Naive B cell (primary cell): ENCODE data around the gene AK4. TPM values are rescaled to one million over a fixed set of nuclear protein-coding genes. Genes with fewer than 3 reads are reported as not detected.

Experiments used
- ATAC-seq, 2 donors: fragments of 150-1000 bp; cut with Tn5 transposase; 2 replicates each; pipeline ENCODE4 v1.10.0; 2021; ENCODE audit warnings: low read depth in 2 of 2, mild to moderate bottlenecking in 2 of 2, moderate library complexity in 2 of 2
- DNase-seq: peaks from one replicate; pipeline ENCODE4 v3.0.0; 2022
- H3K27ac Mint-ChIP-seq, 6 donors: one replicate each; pipeline ENCODE4 v1.8.0; 2020 to 2022; ENCODE audit warnings: mild to moderate bottlenecking in 6 of 6, mixed read lengths in 6 of 6, moderate library complexity in 5 of 6, inconsistent platforms in 2 of 6
- H3K27me3 Mint-ChIP-seq, 3 donors: one replicate each; pipeline ENCODE4 v1.8.0; 2021 to 2022; ENCODE audit warnings: mixed read lengths in 3 of 3, mild to moderate bottlenecking in 1 of 3
- H3K36me3 Mint-ChIP-seq, 2 donors: one replicate each; pipeline ENCODE4 v1.8.0; 2020 to 2022; ENCODE audit warnings: mixed read lengths in 2 of 2, inconsistent platforms in 1 of 2, mild to moderate bottlenecking in 1 of 2
- H3K4me1 Mint-ChIP-seq, 3 donors: one replicate each; pipeline ENCODE4 v1.8.0; 2020 to 2022; ENCODE audit warnings: mixed read lengths in 3 of 3, inconsistent platforms in 1 of 3, mild to moderate bottlenecking in 1 of 3, moderate library complexity in 1 of 3
- H3K4me3 Mint-ChIP-seq, 8 donors: one replicate each; pipeline ENCODE4 v1.8.0; 2020 to 2022; ENCODE audit warnings: mild to moderate bottlenecking in 8 of 8, mixed read lengths in 8 of 8, moderate library complexity in 8 of 8, inconsistent platforms in 2 of 8
- H3K9me3 Mint-ChIP-seq, 7 donors: one replicate each; pipeline ENCODE4 v1.8.0; 2020 to 2022; ENCODE audit warnings: mixed read lengths in 7 of 7, mild to moderate bottlenecking in 5 of 7, inconsistent platforms in 2 of 7, moderate library complexity in 1 of 7
- polyA plus RNA-seq, 6 donors: library from polyadenylated mRNA; unstranded; fragments of 300-500 nt; fragmentation: Illumina TruSeq; gene quantifications; one replicate each; pipeline ENCODE4 v1.2.3, GENCODE V29; 2021; ENCODE audit warnings: low read depth in 6 of 6

The AK4 gene
- polyA plus RNA-seq, 6 donors from 2014 or later, result 0.04 to 0.33 (median 0.26) TPM; not detected in 3

GRCh38 chr1:65260851-65261473, 113.0 kb downstream of the AK4 start:
- no peak for DNase-seq
- Mint-ChIP-seq H3K27me3 (peaks cover 12 to 36% (median 14%) of the 10 kb centered on the region in 3 donors), H3K9me3 (no peaks in the 10 kb centered on the region), H3K27ac (no peak overlapping the region), H3K4me3 (no peak overlapping the region), H3K36me3 (no peaks in the 10 kb centered on the region), H3K4me1 (peaks cover 5 to 15% (median 9%) of the 10 kb centered on the region in 3 donors)
- ATAC-seq, result no peak

GRCh38 chr1:65263286-65263685, 115.3 kb downstream of the AK4 start:
- H3K4me3 Mint-ChIP-seq, result no peak overlapping the region
- no peaks in the 10 kb centered on the region for H3K9me3 Mint-ChIP-seq
- DNase-seq, result no peak
- no peak overlapping the region for H3K27ac Mint-ChIP-seq
- peaks cover 11 to 27% (median 16%) of the 10 kb centered on the region in 3 donors for H3K4me1 Mint-ChIP-seq
- H3K36me3 Mint-ChIP-seq, result no peaks in the 10 kb centered on the region
- H3K27me3 Mint-ChIP-seq, result peaks cover 29 to 58% (median 31%) of the 10 kb centered on the region in 3 donors
- ATAC-seq, result no peak

GRCh38 chr1:65264197-65264929, 116.4 kb downstream of the AK4 start:
- Mint-ChIP-seq H3K36me3 (no peaks in the 10 kb centered on the region), H3K4me3 (peak overlapping the region; percentile 20 to 85 (median 62)), H3K27ac (no peak overlapping the region), H3K27me3 (peaks cover 30 to 58% (median 31%) of the 10 kb centered on the region in 3 donors), H3K9me3 (no peaks in the 10 kb centered on the region), H3K4me1 (peaks cover 11 to 27% (median 16%) of the 10 kb centered on the region in 3 donors)
- no peak for DNase-seq
- no peak for ATAC-seq

GRCh38 chr1:65265296-65265650, 117.3 kb downstream of the AK4 start:
- H3K27me3 Mint-ChIP-seq, result peaks cover 31 to 58% (median 36%) of the 10 kb centered on the region in 3 donors
- peak overlapping the region; percentile 47 to 85 (median 82) for H3K4me3 Mint-ChIP-seq
- no peak overlapping the region for H3K27ac Mint-ChIP-seq
- no peaks in the 10 kb centered on the region for H3K9me3 Mint-ChIP-seq
- H3K36me3 Mint-ChIP-seq, result no peaks in the 10 kb centered on the region
- peaks cover 11 to 27% (median 16%) of the 10 kb centered on the region in 3 donors for H3K4me1 Mint-ChIP-seq
- DNase-seq (no peak), ATAC-seq (no peak)

GRCh38 chr1:65265651-65266351, 117.8 kb downstream of the AK4 start:
- no peaks in the 10 kb centered on the region for H3K9me3 Mint-ChIP-seq
- H3K27me3 Mint-ChIP-seq, result peaks cover 31 to 55% (median 36%) of the 10 kb centered on the region in 3 donors
- H3K36me3 Mint-ChIP-seq, result no peaks in the 10 kb centered on the region
- H3K4me1 Mint-ChIP-seq, result peaks cover 11 to 27% (median 16%) of the 10 kb centered on the region in 3 donors
- H3K27ac Mint-ChIP-seq, result peak overlapping the region in 2 of 6 donors; percentile 20 to 39
- DNase-seq (peak; percentile 31), ATAC-seq (peak; percentile 73 to 75)
- peak overlapping the region; percentile 47 to 85 (median 82) for H3K4me3 Mint-ChIP-seq

GRCh38 chr1:65266476-65266875, 118.5 kb downstream of the AK4 start:
- DNase-seq, result no peak

GRCh38 chr1:65267271-65267670, 119.3 kb downstream of the AK4 start:
- ATAC-seq (no peak), DNase-seq (no peak)
- Mint-ChIP-seq H3K27me3 (peaks cover 31 to 57% (median 39%) of the 10 kb centered on the region in 3 donors), H3K4me3 (peak overlapping the region in 4 of 8 donors; percentile 36 to 72 (median 42)), H3K27ac (no peak overlapping the region), H3K4me1 (peaks cover 11 to 27% (median 16%) of the 10 kb centered on the region in 3 donors), H3K9me3 (no peaks in the 10 kb centered on the region), H3K36me3 (no peaks in the 10 kb centered on the region)

More at GRCh38 chr1:65266476-65266875, 118.5 kb downstream of the AK4 start:
- Mint-ChIP-seq H3K4me3 (peak overlapping the region in 7 of 8 donors; percentile 45 to 86 (median 74)), H3K27ac (no peak overlapping the region), H3K27me3 (peaks cover 31 to 52% (median 36%) of the 10 kb centered on the region in 3 donors), H3K36me3 (no peaks in the 10 kb centered on the region), H3K4me1 (peaks cover 11 to 27% (median 16%) of the 10 kb centered on the region in 3 donors), H3K9me3 (no peaks in the 10 kb centered on the region)
- ATAC-seq, result no peak

GRCh38 chr1:65267683-65268082, 119.7 kb downstream of the AK4 start:
- Mint-ChIP-seq H3K4me3 (no peak overlapping the region), H3K27me3 (peaks cover 31 to 55% (median 38%) of the 10 kb centered on the region in 3 donors), H3K9me3 (no peaks in the 10 kb centered on the region), H3K4me1 (peaks cover 11 to 27% (median 16%) of the 10 kb centered on the region in 3 donors), H3K36me3 (no peaks in the 10 kb centered on the region), H3K27ac (no peak overlapping the region)
- DNase-seq (no peak), ATAC-seq (no peak)

- no peak for DNase-seq
- no peak for ATAC-seq
- H3K36me3 Mint-ChIP-seq, result no peaks in the 10 kb centered on the region
- H3K27ac Mint-ChIP-seq, result no peak overlapping the region
- H3K4me1 Mint-ChIP-seq, result peaks cover 10 to 23% (median 12%) of the 10 kb centered on the region in 3 donors
- H3K4me3 Mint-ChIP-seq, result no peak overlapping the region
- H3K27me3 Mint-ChIP-seq, result peaks cover 25 to 36% (median 32%) of the 10 kb centered on the region in 3 donors
- H3K9me3 Mint-ChIP-seq, result no peaks in the 10 kb centered on the region
Observed at GRCh38 chr1:65269612-65270011, 121.6 kb downstream of the AK4 start.

- no peak overlapping the region for H3K27ac Mint-ChIP-seq
- H3K27me3 Mint-ChIP-seq, result peaks cover 13 to 52% (median 21%) of the 10 kb centered on the region in 3 donors
- no peaks in the 10 kb centered on the region for H3K9me3 Mint-ChIP-seq
- DNase-seq (no peak), ATAC-seq (no peak)
- H3K4me3 Mint-ChIP-seq, result no peak overlapping the region
- no peaks in the 10 kb centered on the region for H3K4me1 Mint-ChIP-seq
- H3K36me3 Mint-ChIP-seq, result no peaks in the 10 kb centered on the region
Observed at GRCh38 chr1:65276197-65276939, 128.4 kb downstream of the AK4 start.

- ATAC-seq (no peak), DNase-seq (no peak)
- no peak overlapping the region for H3K4me3 Mint-ChIP-seq
- no peak overlapping the region for H3K27ac Mint-ChIP-seq
- H3K27me3 Mint-ChIP-seq, result peaks cover 9 to 52% (median 15%) of the 10 kb centered on the region in 3 donors
- no peaks in the 10 kb centered on the region for H3K4me1 Mint-ChIP-seq
- no peaks in the 10 kb centered on the region for H3K36me3 Mint-ChIP-seq
- no peaks in the 10 kb centered on the region for H3K9me3 Mint-ChIP-seq
Observed at GRCh38 chr1:65277605-65278347, 129.8 kb downstream of the AK4 start.

GRCh38 chr1:65278376-65279069, 130.5 kb downstream of the AK4 start:
- H3K9me3 Mint-ChIP-seq, result no peaks in the 10 kb centered on the region
- no peak overlapping the region for H3K4me3 Mint-ChIP-seq
- H3K27me3 Mint-ChIP-seq, result peaks cover 9 to 52% (median 15%) of the 10 kb centered on the region in 3 donors
- DNase-seq (no peak), ATAC-seq (no peak)
- no peaks in the 10 kb centered on the region for H3K36me3 Mint-ChIP-seq
- H3K4me1 Mint-ChIP-seq, result no peaks in the 10 kb centered on the region
- no peak overlapping the region for H3K27ac Mint-ChIP-seq
